ENCODE data around the gene LRIT1.

Gene LRIT1

DNA sequence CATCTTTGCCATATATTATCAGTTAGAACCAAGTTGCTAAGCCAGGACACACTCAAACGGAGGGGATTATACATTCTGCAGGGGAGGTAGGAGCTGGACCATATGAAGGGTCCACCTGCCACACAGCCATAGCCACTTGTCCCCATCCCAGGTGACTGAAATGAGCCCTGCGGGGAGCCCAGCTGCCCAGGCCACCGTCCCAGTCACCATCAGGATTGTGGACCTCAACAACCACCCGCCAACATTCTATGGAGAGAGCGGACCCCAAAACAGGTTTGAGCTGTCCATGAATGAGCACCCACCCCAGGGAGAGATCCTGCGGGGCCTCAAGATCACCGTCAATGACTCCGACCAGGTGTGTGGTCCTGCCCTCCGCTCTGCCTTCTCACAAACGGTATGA, 33.3 kb downstream of the LRIT1 start:
- H3K36me3 Mint-ChIP-seq = no peaks in the 10 kb centered on the region
- no peak overlapping the region for H3K4me3 Mint-ChIP-seq
- ATAC-seq = no peak
- H3K9me3 Mint-ChIP-seq = no peaks in the 10 kb centered on the region
- H3K27ac Mint-ChIP-seq = no peak overlapping the region
- H3K4me1 Mint-ChIP-seq = peaks cover 6% of the 10 kb centered on the region
- no peak for DNase-seq (ENCODE audit: low spot score in 2 of 2)

DNA sequence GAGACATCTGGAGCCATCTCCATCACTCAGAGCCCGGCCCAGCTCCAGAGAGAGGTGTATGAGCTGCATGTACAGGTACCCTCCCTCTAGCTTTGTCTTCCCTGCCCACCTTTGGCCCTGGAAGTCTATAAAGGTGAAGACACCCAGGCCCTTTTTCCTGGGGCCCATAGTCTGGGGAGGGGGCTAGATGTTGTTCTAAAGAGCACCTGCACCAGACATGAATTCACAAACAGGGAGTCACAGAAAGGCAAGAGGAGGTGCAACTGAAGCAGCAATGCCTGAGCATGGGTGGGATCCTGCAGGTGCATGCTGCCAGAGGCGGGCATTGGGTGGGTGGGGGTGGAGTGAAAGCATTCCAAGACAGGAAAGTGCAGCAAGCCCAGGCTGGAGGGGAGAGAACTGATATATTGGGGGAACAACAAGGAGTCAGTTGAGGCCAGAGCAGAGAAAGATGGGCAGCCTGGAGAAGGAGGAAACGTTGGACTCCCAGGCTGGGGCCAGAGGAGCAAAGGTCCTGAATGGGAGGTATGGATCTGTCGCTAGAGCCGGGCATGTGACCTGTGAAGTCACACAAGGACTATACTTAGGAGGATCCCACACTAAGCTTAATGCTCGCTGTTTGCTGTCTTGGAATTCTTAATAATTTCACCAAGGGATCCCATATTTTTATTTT, 35.4 kb downstream of the LRIT1 start:
- ATAC-seq (no peak), DNase-seq (ENCODE audit: low spot score in 2 of 2) (no peak)
- Mint-ChIP-seq H3K9me3 (no peaks in the 10 kb centered on the region), H3K4me3 (no peak overlapping the region), H3K27ac (peak overlapping the region; percentile 72), H3K4me1 (peaks cover 6% of the 10 kb centered on the region), H3K36me3 (no peaks in the 10 kb centered on the region)

DNA sequence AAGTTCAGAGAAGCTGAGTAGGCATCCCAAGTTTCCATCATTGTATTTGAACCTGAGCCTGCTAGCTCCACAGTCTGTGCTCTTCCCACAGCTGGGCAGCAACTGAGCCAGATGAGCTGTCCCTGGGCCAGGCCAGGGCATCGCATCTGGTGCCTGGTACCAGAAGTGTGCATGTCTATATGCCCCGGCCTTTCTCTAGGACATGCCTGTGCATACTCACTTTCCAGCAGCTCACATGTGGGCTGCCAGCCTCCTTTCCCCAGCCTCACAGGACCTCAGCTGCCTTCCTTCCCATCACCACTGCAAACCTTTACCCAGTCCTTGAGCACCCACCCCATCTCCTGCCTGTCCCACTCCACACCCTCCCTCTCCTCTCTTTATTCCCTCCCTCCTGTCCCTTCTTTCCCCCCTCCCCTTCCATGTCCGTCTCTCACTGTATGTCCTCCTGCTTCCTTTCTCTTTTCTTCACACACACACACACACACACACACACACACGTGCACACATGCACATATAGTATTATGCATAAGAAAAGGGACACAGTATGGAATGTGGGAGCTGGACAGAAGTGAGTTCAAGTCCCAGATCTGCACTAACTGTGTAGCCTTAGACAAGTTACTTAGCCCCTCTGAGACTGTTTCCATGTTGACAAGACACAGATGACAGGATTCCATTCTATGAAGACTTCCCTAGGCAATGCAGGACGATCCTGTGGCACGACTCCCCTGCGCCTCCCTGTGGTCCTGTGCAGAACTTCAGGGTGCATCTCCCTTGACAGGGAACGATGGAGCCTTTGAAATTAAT, 36.1 kb downstream of the LRIT1 start:
- H3K36me3 Mint-ChIP-seq = no peaks in the 10 kb centered on the region
- H3K4me1 Mint-ChIP-seq = peaks cover 6% of the 10 kb centered on the region
- DNase-seq (ENCODE audit: low spot score in 2 of 2) = peak; percentile 62 to 84
- no peak overlapping the region for H3K4me3 Mint-ChIP-seq
- no peak overlapping the region for H3K27ac Mint-ChIP-seq
- no peaks in the 10 kb centered on the region for H3K9me3 Mint-ChIP-seq
- peak; percentile 83 for ATAC-seq

DNA sequence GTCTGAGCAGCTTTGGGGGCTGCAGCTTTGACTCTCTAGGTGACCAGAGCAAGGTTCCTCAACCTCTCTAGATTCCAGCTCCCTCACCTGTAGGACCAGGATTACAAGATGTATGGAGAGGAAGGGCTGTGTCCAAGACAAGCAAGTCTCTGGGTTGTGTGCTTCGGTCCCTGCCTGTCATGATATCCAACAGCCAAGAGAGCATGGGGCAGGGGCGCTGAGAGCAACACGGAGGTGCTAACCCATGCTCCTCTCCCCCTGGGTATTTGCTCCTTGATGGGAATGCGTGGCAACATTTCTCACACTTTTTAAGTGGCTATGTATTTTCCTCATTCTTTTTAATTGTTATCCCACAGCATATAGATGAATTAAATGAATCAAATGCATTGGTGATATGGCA, 36.7 kb downstream of the LRIT1 start:
- H3K4me1 Mint-ChIP-seq = peaks cover 6% of the 10 kb centered on the region
- no peak overlapping the region for H3K4me3 Mint-ChIP-seq
- H3K36me3 Mint-ChIP-seq = no peaks in the 10 kb centered on the region
- ATAC-seq = no peak
- H3K27ac Mint-ChIP-seq = no peak overlapping the region
- no peaks in the 10 kb centered on the region for H3K9me3 Mint-ChIP-seq
- DNase-seq (ENCODE audit: low spot score in 2 of 2) = no peak

DNA sequence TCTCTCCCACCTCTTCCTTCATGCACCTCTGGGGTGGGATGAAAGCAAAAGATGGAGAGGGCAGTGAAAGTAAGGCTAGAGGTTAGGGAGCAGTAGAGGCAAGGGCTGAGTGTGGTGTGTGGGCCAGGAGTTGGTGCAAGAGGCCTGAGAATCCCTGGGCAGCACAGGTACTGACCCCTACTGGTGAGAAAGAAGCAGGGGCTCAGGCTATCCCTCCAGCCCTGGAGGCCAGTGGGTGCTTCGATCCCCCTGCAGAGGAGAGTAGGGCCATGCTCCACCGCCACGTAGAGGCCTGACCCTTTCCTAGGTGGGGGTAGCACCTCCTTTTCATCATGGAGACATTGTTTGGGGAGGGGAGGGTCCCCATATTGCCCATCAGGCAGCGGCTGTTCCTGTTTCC, 37.2 kb downstream of the LRIT1 start:
- Mint-ChIP-seq H3K9me3 (no peaks in the 10 kb centered on the region), H3K4me3 (no peak overlapping the region), H3K27ac (no peak overlapping the region), H3K36me3 (no peaks in the 10 kb centered on the region), H3K4me1 (peaks cover 6% of the 10 kb centered on the region)
- DNase-seq (ENCODE audit: low spot score in 2 of 2) = no peak
- ATAC-seq = no peak

DNA sequence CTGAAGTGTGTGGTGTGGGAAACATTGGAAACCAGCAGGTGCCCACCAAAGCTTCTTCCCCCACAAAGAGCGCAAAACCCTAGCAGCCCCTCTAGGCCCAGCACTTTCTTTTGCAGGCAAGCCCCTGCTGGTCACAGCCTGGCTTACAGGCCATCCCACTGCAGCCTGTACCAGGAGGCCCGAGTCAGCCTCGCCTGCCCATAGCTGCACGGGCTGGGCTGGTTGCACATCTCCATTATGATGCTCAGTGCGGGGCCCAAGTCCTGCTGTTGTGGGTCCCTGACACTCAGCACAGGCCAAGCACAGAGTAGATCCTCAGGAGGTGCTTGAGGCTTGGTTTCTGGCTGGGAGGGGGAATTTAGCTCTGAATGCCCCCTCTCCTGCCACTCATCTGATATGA, 39.0 kb downstream of the LRIT1 start:
- no peaks in the 10 kb centered on the region for H3K9me3 Mint-ChIP-seq
- no peak overlapping the region for H3K27ac Mint-ChIP-seq
- no peaks in the 10 kb centered on the region for H3K36me3 Mint-ChIP-seq
- ATAC-seq (no peak), DNase-seq (ENCODE audit: low spot score in 2 of 2) (no peak)
- no peak overlapping the region for H3K4me3 Mint-ChIP-seq
- H3K4me1 Mint-ChIP-seq = peaks cover 6% of the 10 kb centered on the region

DNA sequence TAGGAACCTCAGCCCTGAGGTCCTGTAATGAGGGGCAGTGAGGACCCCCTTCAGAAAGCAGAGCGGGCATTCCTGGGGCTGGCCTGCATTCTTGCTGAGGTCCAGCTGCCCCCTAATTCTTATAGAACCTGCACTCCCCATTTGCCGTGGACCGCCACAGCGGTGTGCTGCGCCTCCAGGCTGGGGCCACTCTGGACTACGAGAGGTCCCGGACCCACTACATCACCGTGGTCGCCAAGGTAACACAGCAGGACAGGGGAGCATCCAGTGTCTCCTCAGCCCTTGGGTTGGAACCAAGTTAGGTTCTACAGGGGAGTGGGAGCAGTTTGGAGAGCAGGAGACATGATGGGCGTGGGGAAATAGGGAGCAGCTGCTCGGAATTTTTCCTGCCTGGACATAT, 39.7 kb downstream of the LRIT1 start:
- no peak overlapping the region for H3K4me3 Mint-ChIP-seq
- ATAC-seq (no peak), DNase-seq (ENCODE audit: low spot score in 2 of 2) (no peak)
- H3K4me1 Mint-ChIP-seq = peaks cover 6% of the 10 kb centered on the region
- H3K9me3 Mint-ChIP-seq = no peaks in the 10 kb centered on the region
- no peaks in the 10 kb centered on the region for H3K36me3 Mint-ChIP-seq
- H3K27ac Mint-ChIP-seq = no peak overlapping the region

DNA sequence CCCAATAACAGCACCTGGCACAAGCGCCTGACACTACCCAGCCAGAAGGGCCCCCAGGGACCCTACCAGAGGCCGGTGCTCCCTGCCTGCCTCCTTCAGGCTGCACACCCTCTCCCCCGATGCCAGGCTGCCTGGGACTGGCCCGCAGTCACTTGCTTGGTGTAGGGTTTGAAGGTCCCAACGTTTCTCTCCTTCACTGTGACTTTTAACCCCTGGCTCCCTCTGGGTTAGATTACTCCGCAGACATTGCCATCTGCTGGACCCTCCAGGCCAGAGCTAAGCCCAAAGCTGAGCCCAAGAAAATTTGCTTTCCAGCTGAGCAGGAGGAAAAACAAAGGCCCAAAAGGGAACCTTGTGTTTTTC, 40.1 kb downstream of the LRIT1 start:
- Mint-ChIP-seq H3K9me3 (no peaks in the 10 kb centered on the region), H3K4me1 (peaks cover 6% of the 10 kb centered on the region), H3K36me3 (no peaks in the 10 kb centered on the region), H3K27ac (no peak overlapping the region), H3K4me3 (no peak overlapping the region)
- ATAC-seq (no peak), DNase-seq (ENCODE audit: low spot score in 2 of 2) (no peak)

DNA sequence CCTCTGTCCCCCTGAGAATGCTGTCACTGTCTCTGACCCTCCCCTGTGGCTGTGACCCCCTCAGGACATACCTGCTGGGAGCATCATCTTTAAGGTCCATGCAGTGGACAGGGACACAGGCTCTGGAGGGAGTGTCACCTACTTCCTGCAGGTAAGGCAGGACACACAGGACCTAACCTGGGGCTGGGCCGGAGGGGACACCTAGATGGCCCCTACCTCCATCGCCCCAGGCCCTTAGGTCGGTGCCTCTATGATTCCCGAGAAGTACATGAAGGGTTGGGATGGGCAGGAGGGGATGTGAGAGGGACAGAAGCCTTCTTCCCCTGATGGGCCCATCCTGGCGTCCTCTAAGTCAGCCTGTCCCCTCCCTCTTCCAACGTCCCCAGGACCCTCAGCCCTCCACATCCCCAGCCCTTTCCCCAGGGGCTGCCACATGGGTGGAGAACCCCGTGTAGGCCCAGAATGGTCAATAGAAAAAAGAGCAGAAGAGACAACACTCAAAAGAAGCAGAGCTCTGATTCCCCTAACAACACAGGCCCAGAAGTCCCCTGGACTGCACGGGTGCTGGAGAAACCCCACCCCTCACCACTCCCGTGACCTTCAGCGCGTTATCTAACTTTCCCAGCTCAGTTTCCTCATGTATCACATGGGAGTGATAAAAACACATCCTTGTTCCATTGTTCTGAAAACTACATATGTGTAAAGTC, 40.7 kb downstream of the LRIT1 start:
- no peak overlapping the region for H3K27ac Mint-ChIP-seq
- DNase-seq (ENCODE audit: low spot score in 2 of 2) = no peak
- no peak for ATAC-seq
- H3K4me1 Mint-ChIP-seq = peaks cover 4% of the 10 kb centered on the region
- no peaks in the 10 kb centered on the region for H3K36me3 Mint-ChIP-seq
- H3K9me3 Mint-ChIP-seq = no peaks in the 10 kb centered on the region
- no peak overlapping the region for H3K4me3 Mint-ChIP-seq

DNA sequence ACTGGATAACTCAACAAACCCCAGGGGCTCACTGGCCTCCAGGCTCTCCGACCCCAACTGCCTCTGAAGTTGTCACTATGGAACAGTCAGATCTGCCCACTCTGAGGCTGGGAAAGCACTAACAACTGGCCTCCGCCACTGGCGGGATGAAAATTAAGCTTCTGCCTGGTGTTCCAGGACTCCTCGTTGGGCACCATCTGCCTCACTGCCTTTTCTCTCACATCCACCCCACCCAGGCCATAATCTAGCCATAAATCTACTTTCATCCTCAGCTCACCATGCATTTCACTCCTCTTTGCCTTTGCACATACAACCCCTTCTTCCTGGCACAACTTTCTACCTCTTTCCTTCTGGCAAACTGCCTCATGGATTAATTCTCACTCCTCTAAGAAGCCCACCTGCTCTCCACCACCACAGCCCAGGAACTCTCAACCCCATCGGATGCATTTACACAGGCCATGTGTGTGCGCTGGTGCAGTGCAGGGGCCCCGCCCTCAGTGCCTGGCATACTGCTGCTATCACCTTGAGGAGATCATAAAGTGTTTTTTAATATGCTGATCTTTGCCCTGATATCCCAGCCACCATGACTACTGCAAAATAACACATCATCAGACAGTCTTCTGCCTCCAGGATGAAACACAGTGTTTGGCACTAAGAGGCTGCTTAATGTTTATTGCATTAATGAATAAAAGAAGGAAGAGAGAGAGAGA, 43.0 kb downstream of the LRIT1 start:
- no peaks in the 10 kb centered on the region for H3K4me1 Mint-ChIP-seq
- no peak overlapping the region for H3K4me3 Mint-ChIP-seq
- H3K27ac Mint-ChIP-seq = no peak overlapping the region
- no peaks in the 10 kb centered on the region for H3K9me3 Mint-ChIP-seq
- ATAC-seq (no peak), DNase-seq (ENCODE audit: low spot score in 2 of 2) (no peak)
- H3K36me3 Mint-ChIP-seq = no peaks in the 10 kb centered on the region

DNA sequence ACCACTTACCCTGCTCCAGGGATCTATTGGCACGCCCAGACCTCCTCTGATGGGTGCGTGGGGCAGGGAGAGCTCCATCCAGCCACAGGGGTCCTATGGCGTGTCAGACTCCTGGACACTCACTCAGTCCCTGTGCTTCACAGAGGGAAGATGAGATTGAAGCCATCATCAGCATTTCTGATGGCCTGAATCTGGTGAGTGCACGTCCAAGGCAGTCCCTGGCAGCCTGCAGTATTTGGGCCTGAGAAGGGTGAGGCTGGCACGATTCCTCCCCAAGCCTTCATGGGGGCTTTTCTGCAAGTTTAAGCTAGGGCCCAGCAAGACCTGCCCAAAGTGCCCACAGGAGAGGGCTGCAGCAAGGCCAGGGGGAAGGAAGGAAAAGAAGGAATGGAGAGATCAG, 43.7 kb downstream of the LRIT1 start:
- Mint-ChIP-seq H3K4me1 (no peaks in the 10 kb centered on the region), H3K9me3 (no peaks in the 10 kb centered on the region), H3K27ac (no peak overlapping the region), H3K36me3 (no peaks in the 10 kb centered on the region), H3K4me3 (no peak overlapping the region)
- DNase-seq (ENCODE audit: low spot score in 2 of 2) (no peak), ATAC-seq (no peak)

DNA sequence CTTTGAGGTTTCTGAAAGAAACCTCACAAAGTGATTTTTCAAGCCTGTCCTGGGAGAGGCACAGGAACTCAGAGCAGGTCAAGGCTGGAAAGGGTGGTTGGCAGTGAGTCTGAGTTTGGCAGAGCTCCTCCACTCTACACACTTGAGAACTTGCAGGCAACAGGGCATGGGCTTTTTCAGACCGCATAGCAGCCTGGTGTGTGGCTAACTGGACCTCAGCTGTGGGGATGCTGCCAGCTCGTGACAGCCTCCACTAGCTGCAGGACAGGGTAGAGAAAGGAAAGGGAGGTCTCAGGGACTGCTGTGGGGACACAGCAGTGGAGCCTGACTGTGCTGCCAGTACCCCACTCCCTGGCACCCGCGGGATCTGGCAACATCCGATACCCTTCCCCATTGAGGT, 44.4 kb downstream of the LRIT1 start:
- Mint-ChIP-seq H3K36me3 (no peaks in the 10 kb centered on the region), H3K9me3 (no peaks in the 10 kb centered on the region), H3K27ac (no peak overlapping the region), H3K4me3 (no peak overlapping the region), H3K4me1 (peaks cover 2% of the 10 kb centered on the region)
- no peak for DNase-seq (ENCODE audit: low spot score in 2 of 2)
- no peak for ATAC-seq

DNA sequence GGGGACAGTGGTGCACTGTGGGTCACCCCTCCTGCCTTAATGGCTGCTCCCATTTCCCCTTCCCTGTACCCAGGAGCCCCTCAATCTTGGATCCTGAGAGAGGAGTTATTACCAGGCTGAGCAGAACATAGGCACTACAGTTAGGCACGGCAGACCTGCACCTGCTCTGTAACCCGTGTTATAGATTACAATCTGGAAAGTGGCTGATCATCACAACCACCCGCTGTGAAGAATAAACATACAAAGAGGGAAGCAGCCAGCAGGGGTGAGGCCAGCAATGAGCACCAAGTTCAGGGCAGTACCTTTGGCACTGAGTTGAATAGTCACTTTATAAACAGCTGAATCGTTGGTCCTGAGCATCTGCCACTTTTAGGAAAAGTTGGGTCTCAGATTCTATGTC, 45.3 kb downstream of the LRIT1 start:
- peaks cover 11% of the 10 kb centered on the region for H3K4me1 Mint-ChIP-seq
- H3K36me3 Mint-ChIP-seq = no peaks in the 10 kb centered on the region
- H3K4me3 Mint-ChIP-seq = peak overlapping the region; percentile 61
- H3K27ac Mint-ChIP-seq = no peak overlapping the region
- no peak for ATAC-seq
- H3K9me3 Mint-ChIP-seq = no peaks in the 10 kb centered on the region
- no peak for DNase-seq (ENCODE audit: low spot score in 2 of 2)

DNA sequence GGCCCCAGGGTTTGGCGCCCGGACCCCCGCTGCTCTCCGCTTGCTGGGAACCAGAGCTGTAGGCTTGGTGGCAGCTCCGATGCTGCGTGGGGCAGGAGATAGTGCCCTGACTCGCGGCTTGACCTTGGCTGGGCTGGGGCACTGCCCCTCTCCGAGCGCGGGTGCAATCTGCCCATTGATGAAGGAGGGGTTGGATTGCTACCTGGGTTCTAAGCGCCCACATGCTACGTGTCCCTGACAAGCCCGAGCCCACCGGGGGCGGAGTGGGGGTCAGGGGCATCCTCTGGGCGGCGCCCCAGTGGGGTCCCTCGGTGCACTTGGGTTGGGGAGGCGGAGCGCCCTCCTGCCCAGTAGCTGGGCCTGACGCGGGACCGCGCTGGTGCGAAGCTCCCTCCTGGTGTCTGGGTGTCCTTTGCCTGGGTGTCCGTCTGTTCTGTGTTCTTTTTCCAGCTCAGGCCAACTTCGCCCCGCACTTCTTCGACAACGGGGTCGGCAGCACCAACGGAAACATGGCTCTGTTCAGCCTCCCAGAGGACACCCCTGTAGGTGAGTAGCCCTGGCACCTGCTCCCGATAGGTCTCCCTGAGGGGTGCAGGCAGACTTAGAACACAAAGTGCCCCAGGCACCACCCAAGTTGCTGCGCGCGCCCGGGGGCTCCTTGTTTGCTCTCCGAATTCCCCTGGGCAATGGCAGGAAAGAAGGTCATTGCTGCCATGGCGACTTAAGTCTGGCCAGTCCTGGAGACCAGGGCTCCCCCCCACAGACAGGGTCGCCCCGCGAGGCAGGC, 46.1 kb downstream of the LRIT1 start:
- H3K27ac Mint-ChIP-seq = no peak overlapping the region
- ATAC-seq (no peak), DNase-seq (ENCODE audit: low spot score in 2 of 2) (no peak)
- H3K36me3 Mint-ChIP-seq = no peaks in the 10 kb centered on the region
- peak overlapping the region; percentile 61 for H3K4me3 Mint-ChIP-seq
- H3K9me3 Mint-ChIP-seq = no peaks in the 10 kb centered on the region
- peaks cover 19% of the 10 kb centered on the region for H3K4me1 Mint-ChIP-seq

All from stimulated activated effector memory CD8-positive, alpha-beta T cell treated with anti-CD3 and anti-CD28 coated beads, Interleukin-12 subunit alpha, Interleukin-12 subunit beta, amount 100 ng/mL, for 72 hours (primary cell).